Cardiac muscle cell (in vitro differentiated cells and primary cell): ENCODE results near the gene ATOH1. TPM values are rescaled to one million over a fixed set of nuclear protein-coding genes. Genes with fewer than 3 reads are reported as not detected.

Experiments used
- DNase-seq, 2 donors: peaks; one replicate each; pipeline versions ENCODE4 v3.0.0 to v3.0.0-alpha.2; 2010 to 2017; ENCODE audit warnings: low read depth in 1 of 2, low spot score in 1 of 2
- H3K27ac ChIP-seq: fragments of 200-600 bp; sonication (generic); 2 replicates; pipeline ENCODE4 v1.5.1; 2016
- H3K27me3 ChIP-seq: fragments of 200-600 bp; sonication (generic); 2 replicates; pipeline ENCODE4 v1.6.0; 2016; ENCODE audit warnings: control low read depth
- H3K36me3 ChIP-seq: fragments of 200-600 bp; sonication (generic); 2 replicates; pipeline ENCODE4 v1.5.1; 2016; ENCODE audit warnings: control low read depth
- H3K4me1 ChIP-seq: fragments of 200-600 bp; sonication (generic); 2 replicates; pipeline ENCODE4 v1.8.1; 2017; ENCODE audit warnings: low read depth, mild to moderate bottlenecking, mixed run types
- H3K4me3 ChIP-seq: fragments of 200-600 bp; sonication (generic); 2 replicates; pipeline ENCODE4 v1.5.1; 2016; ENCODE audit warnings: mild to moderate bottlenecking
- H3K9me3 ChIP-seq: fragments of 200-600 bp; sonication (generic); 2 replicates; pipeline ENCODE4 v1.5.1; 2017; ENCODE audit warnings: low read depth, mild to moderate bottlenecking, control low read depth
- CTCF ChIP-seq: IDR thresholded peaks from 2 replicates; pipeline ENCODE4 v1.5.1; 2012; ENCODE audit warnings: low read depth, mild to moderate bottlenecking, low read length
- polyA plus RNA-seq: library from polyadenylated mRNA; unstranded; fragments of >200 nt; fragmentation: Nextera tagmentation; extraction: Ambion mirVana; gene quantifications from 2 replicates; pipeline ENCODE4 v1.2.1, GENCODE V29; 2016
- total RNA-seq: library from RNA; depleted of rRNA; stranded (reverse); fragments of >200 nt; gene quantifications from 2 replicates; pipeline ENCODE4 v1.2.3, GENCODE V29; 2016

Gene ATOH1
- total and polyA plus RNA-seq, 2 experiments from 2014 or later: not detected

DNA sequence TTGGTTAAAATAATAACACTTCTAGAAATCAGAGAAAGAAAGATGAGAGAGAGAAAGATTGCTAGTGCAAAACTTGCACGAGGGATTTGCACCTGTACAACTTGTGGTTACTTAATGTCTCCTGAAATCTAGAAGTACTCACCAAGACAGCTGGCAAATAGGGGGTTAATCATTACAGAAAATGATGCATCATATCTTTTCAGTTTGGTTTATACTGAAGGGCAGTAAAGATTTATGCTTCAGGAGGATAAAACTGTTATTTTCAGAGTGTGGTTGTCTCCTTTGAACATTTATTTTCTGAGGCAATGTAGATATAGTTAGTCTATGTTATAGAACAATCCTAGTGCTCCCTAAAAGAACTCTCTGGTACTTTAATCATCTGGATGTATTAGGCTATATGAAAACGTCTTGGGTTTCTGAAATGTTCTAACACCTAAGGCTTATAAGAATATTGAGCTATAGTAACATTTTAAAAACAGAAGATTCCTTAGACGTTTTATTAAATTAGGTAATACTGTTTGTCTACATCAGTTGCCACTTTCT, 13.3 kb downstream of the ATOH1 start:
- no peak for DNase-seq
- H3K4me3 ChIP-seq: no peak overlapping the region
- peaks cover 24% of the 10 kb centered on the region for H3K27me3 ChIP-seq
- H3K27ac ChIP-seq: no peak overlapping the region
- no peak for TF ChIP-seq CTCF
- no peaks in the 10 kb centered on the region for H3K36me3 ChIP-seq
- H3K9me3 ChIP-seq: no peaks in the 10 kb centered on the region
- peaks cover 4% of the 10 kb centered on the region for H3K4me1 ChIP-seq

DNA sequence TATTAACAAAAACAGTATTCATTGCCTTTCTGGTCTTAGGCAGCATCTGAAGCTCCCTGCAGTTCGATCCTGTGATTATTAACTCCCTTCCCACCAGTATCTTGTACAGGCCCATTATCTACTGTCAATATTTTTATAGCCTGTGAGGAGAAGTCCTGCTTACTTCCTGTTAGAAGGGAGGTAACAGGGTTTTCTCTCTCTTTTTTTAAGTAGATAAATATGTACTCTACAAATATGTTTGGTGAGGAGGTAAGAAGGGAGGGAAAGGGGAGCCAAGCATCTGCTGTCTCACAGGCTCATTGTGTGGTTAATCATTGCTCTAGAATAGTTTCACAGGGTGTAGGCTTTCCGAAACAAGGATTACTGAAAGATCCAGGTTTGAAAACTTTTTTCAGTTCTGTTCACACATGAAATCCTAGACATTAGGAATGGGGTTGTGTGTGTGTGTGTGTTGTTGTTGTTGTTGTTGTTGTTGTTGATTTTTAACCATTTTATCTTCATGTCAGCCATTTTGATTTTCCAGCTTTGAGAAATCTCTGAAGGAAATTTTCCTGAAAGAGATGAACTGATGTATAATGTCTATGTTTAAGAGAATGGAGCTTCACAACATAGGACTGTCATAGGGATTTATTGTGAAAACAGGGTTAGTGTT, 14.2 kb downstream of the ATOH1 start:
- no peak overlapping the region for H3K27ac ChIP-seq
- peaks cover 4% of the 10 kb centered on the region for H3K4me1 ChIP-seq
- DNase-seq: no peak
- H3K36me3 ChIP-seq: no peaks in the 10 kb centered on the region
- no peaks in the 10 kb centered on the region for H3K9me3 ChIP-seq
- TF ChIP-seq CTCF: no peak
- H3K4me3 ChIP-seq: no peak overlapping the region
- peaks cover 18% of the 10 kb centered on the region for H3K27me3 ChIP-seq

DNA sequence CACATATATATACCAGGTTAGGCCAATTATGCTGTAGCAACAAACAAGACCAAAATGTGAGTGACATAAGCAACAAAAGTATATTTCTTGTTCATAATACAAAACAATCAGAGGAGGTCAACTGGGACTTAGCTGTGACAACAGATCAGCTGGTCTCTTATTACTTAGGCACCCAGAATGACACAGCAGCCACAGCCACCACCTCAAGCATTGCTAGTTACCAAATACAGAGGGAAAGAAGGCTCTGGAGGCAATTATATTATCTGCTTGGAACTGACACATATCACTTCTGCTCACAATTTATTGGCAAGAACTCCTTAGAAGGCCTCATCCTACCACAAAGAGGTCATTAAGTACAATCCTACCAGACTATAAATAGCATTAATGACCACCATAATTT, 15.2 kb downstream of the ATOH1 start:
- DNase-seq: no peak

DNA sequence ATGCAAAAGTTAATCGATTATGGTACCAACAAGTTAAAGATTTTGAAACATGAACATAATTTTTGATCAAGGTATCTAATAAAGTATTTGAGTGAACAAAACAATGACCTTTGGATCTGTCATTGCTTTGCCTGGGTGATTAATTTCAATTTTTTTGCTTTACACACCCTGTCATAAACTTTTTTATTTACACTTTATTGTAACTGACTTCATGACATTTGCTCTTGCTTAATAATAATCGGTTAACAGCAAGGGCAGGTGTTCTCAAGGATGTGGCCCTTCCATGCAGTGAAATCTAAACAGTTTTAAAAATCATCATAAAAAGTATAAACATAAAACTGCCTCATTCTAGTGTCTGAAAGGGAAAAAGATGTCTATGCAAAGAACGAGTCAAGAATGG, 24.1 kb downstream of the ATOH1 start:
- no peak for DNase-seq
- H3K4me1 ChIP-seq: no peaks in the 10 kb centered on the region
- H3K36me3 ChIP-seq: no peaks in the 10 kb centered on the region
- H3K4me3 ChIP-seq: no peak overlapping the region
- H3K27me3 ChIP-seq: no peaks in the 10 kb centered on the region
- H3K27ac ChIP-seq: no peak overlapping the region
- H3K9me3 ChIP-seq: no peaks in the 10 kb centered on the region
- TF ChIP-seq CTCF: no peak

More for the DNA sequence above, 15.2 kb downstream of the ATOH1 start:
- peaks cover 4% of the 10 kb centered on the region for H3K4me1 ChIP-seq
- H3K9me3 ChIP-seq: no peaks in the 10 kb centered on the region
- H3K4me3 ChIP-seq: no peak overlapping the region
- no peak for TF ChIP-seq CTCF
- H3K27ac ChIP-seq: no peak overlapping the region
- no peaks in the 10 kb centered on the region for H3K36me3 ChIP-seq
- H3K27me3 ChIP-seq: peaks cover 10% of the 10 kb centered on the region

DNA sequence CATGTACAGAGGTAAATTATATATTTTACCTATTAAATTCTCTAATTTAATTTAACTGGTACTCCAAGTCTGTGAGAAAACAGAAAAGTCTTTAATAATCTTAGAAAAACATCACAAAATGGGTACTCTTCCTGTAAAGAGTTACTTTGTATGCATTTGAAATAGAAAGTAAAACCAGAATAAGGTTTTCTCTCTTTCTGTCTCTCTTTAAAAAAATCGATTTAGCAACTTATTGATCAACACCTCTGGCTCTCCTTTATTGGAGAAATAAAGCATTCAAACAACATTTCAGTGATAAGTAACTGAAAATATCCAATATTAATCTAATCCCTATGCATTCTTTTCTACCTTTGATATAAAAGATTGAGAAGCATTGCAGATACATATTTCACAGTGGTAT, 27.4 kb downstream of the ATOH1 start:
- Histone ChIP-seq H3K27ac (no peak overlapping the region), H3K36me3 (no peaks in the 10 kb centered on the region), H3K4me1 (no peaks in the 10 kb centered on the region), H3K4me3 (no peak overlapping the region), H3K27me3 (no peaks in the 10 kb centered on the region), H3K9me3 (no peaks in the 10 kb centered on the region)
- DNase-seq: no peak
- no peak for TF ChIP-seq CTCF
